ENCODE data around the gene CRYBG3. TPM values are rescaled to one million over a fixed set of nuclear protein-coding genes. Genes with fewer than 3 reads are reported as not detected.
"Not testable (repeated sequence)": the region's sequence is repeated elsewhere in the genome, so short reads cannot be mapped to it uniquely, and the experiment has no call there.

CRYBG3 gene
- total RNA-seq, 8 experiments from 2014 or later, result 4.7 to 14.3 (median 10.8) TPM

DNA sequence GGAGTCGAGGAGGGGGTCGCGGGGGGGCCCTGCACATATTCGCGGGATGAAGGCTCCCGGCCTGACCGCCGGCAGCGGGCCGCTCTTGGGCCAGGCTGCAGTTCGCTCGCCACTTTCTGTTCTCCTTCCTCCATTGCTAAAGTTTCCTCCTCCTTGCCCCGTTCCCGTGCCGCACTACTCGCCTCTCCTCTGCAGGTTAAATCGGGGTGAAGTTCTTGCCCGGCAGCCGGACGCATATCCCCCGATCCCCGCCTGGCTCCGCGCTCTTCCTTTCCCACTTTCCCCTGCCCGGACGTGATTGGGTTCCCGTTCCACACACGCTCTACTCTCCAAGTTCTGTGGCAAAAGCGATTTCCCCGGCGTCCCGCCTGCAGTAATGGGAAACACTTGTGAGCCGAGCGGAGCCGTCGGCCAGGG is 556 bp downstream of the CRYBG3 start:
- 0 to 8% (median 2%) methylated on average over 6 to 14 of the region's 36 CpGs; no CpG with 5 or more reads in 4 of the 10 experiments for WGBS, 10 experiments
- in situ Hi-C loops (cut with MboI; ENCODE audit: low pct_unique_long_range_greater_than_20kb in 2 of 9, low sequenced_read_pairs in 9 of 9, unreplicated experiment in 9 of 9), result no loop called here

DNA sequence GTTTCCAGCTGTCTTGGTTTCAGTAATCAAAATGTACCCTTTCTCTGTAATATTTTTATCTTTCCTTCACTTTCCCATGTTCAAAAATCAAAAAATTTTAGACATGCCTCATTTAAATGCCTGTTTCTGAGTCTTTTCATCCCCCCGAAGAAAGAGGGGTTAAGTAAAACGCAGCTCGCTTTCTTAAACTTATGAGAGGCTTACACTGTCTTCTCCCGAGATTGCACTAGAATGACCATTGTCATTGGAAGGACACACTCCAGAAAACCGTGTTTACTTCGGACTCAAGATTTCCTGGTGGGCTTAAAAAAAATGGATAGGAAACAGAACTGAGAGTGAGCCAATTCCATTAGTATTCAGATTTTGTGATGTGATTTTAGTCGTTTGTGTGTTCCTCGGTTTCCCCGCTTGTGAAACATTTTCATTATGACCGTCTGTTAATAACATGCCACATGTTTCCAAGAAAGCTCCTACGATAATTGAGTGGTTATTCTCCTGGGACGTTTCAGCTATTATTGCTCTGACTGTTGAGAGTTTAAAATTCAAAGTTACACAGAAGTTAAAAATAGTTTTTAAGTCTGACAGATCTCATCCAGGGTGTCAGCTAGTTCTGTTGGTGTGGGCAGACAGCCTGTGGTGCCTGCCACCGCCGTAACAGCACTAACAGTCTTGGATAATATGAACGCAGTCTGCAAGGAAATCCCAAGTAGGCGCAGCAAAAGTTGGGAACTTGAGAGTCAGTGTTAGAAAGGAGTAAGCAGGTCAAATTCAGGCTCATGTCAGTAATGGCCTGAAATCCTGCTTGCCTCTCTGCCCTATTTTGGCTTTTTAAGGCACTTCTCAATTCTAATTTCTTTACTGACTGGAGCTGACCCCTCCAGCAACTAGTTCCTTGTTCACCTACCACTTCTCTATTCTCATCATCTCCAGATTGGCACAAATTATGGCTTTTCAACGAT is 1.5 kb downstream of the CRYBG3 start:
- H3K27ac ChIP-seq, result no peak overlapping the region
- ATAC-seq (replicated peaks in 6 of 8), result no peak
- H3K4me1 ChIP-seq (replicated peaks in 1 of 2), result peaks cover 0 to under 1% of the 10 kb centered on the region in 2 donors
- H3K4me3 ChIP-seq, result peak overlapping the region; percentile 62 to 77 (median 69)
- in situ Hi-C loops (cut with MboI; ENCODE audit: low pct_unique_long_range_greater_than_20kb in 2 of 9, low sequenced_read_pairs in 9 of 9, unreplicated experiment in 9 of 9), result no loop called here
- 7 to 47% (median 22%) methylated on average over 10 to 16 of the region's 17 CpGs for WGBS, 10 experiments

More for the DNA sequence above, 556 bp downstream of the CRYBG3 start:
- Histone ChIP-seq H3K27ac (no peak overlapping the region), H3K4me1 (replicated peaks in 1 of 2) (peaks cover 5 to 7% of the 10 kb centered on the region in 2 donors), H3K4me3 (peak overlapping the region; percentile 62 to 77 (median 69))
- peak in 7 of 8 experiments; percentile 1 to 48 (median 4) for ATAC-seq (replicated peaks in 6 of 8)

DNA sequence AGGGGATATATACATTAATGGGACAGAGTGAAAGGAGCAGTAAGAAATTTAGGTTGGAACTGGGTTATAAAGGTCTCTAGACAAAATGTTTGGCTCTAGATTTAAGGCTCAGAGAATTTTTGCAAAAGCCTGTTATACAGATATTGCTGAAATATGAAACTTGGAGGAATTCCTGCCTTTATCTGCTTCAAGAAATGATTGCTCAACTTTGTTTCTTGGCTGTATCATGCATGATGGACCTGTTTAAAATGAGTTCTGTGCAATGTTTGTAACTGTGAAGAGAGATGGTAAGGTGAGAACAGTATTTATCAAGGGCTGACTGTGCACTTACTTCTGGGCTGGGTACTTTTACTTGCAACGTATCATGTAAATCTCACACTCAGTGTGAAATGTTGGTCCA is 3.3 kb downstream of the CRYBG3 start:
- 100% methylated on average over 1 of the region's 1 CpG; no CpG with 5 or more reads in 6 of the 10 experiments for WGBS, 10 experiments
- in situ Hi-C loops (cut with MboI; ENCODE audit: low pct_unique_long_range_greater_than_20kb in 2 of 9, low sequenced_read_pairs in 9 of 9, unreplicated experiment in 9 of 9), result no loop called here
- ATAC-seq (replicated peaks in 6 of 8), result no peak
- no peak overlapping the region for H3K27ac ChIP-seq
- H3K4me1 ChIP-seq (replicated peaks in 1 of 2), result no peaks in the 10 kb centered on the region
- H3K4me3 ChIP-seq, result no peak overlapping the region

DNA sequence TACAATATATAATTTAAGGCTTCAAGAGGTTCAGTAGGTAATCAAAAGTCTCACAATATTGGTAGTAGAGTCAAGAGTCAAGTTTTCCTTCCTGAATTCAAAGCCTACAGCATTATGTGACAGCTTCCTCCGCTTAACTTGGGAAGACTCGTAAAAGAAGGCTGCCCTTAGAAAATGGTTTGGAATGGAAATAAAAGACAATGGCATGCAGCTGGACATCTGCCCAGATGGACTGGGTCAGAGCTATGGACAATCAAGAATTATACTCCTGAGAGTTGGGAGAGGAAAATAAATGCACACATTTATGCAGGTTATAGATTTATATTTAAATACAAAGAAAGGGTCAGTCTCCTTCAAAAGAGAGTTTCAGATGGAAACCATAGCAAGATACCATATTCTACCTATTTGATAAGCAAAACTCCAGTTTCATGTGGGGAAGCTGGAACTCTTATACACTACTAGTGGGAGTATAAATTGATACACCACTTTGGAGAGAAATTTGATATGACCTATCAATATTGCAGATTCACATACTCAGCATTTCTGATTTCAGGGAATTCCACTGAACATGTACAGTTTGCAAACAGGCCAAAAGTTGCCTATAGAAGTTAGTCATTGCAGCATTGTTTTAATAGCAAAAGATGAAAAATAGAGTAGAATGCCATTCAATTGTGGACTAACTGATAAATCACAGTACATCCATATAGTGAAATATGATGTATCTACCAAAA is 6.1 kb downstream of the CRYBG3 start:
- no peak for ATAC-seq (replicated peaks in 6 of 8)
- in situ Hi-C loops (cut with MboI; ENCODE audit: low pct_unique_long_range_greater_than_20kb in 2 of 9, low sequenced_read_pairs in 9 of 9, unreplicated experiment in 9 of 9), result no loop called here
- no peak overlapping the region for H3K27ac ChIP-seq
- 60 to 100% (median 89%) methylated on average over 2 of the region's 2 CpGs; no CpG with 5 or more reads in 5 of the 10 experiments for WGBS, 10 experiments
- H3K4me1 ChIP-seq (replicated peaks in 1 of 2), result no peaks in the 10 kb centered on the region
- H3K4me3 ChIP-seq, result no peak overlapping the region

DNA sequence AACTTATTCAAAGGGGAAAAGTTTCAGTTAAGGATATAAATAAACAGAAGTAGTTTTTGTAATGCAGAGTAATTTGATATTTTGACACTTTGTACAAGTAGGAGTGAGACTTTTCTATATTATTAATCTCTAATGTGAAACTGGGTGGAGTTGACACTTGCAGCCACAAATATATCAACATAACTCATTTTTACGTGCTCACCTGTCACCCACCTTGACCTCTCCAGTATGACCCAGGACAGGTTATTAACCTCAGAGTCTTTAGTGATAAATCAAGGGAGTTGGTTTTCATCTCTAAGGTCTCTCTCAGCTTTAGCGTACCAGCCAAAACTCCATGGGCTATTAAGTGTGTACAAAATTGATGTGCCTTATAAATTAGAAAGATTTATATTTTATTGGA is 7.4 kb downstream of the CRYBG3 start:
- in situ Hi-C loops (cut with MboI; ENCODE audit: low pct_unique_long_range_greater_than_20kb in 2 of 9, low sequenced_read_pairs in 9 of 9, unreplicated experiment in 9 of 9), result no loop called here
- ATAC-seq (replicated peaks in 6 of 8), result no peak
- WGBS, 10 experiments, result 67 to 100% (median 90%) methylated on average over 1 to 2 of the region's 2 CpGs; no CpG with 5 or more reads in 1 of the 10 experiments
- Histone ChIP-seq H3K27ac (no peak overlapping the region), H3K4me1 (replicated peaks in 1 of 2) (no peaks in the 10 kb centered on the region), H3K4me3 (no peak overlapping the region)

DNA sequence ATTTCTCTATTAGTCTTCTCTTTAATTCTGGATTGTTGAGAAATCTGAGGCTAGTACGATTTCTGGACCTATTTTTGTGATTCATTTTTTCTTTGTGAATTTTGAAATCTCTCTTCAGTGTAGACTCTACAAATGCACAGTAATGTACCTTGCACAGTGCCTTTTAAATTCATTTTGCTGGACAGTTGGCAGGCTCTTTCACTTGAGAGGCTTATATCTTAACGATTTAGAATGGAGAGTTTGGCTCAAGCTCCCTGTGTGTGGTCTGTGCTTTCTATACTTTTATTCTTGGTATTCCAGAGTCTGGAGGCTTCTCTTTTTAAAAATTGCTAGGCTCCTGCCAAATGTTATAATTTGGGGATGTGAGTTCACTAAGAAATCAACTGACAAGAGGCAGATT is 8.8 kb downstream of the CRYBG3 start:
- Histone ChIP-seq H3K4me1 (replicated peaks in 1 of 2) (no peaks in the 10 kb centered on the region), H3K4me3 (no peak overlapping the region), H3K27ac (no peak overlapping the region)
- in situ Hi-C loops (cut with MboI; ENCODE audit: low pct_unique_long_range_greater_than_20kb in 2 of 9, low sequenced_read_pairs in 9 of 9, unreplicated experiment in 9 of 9), result no loop called here
- no peak for ATAC-seq (replicated peaks in 6 of 8)
- WGBS, 10 experiments, result 0 to 100% (median 81%) methylated on average over 1 to 2 of the region's 2 CpGs; no CpG with 5 or more reads in 1 of the 10 experiments

DNA sequence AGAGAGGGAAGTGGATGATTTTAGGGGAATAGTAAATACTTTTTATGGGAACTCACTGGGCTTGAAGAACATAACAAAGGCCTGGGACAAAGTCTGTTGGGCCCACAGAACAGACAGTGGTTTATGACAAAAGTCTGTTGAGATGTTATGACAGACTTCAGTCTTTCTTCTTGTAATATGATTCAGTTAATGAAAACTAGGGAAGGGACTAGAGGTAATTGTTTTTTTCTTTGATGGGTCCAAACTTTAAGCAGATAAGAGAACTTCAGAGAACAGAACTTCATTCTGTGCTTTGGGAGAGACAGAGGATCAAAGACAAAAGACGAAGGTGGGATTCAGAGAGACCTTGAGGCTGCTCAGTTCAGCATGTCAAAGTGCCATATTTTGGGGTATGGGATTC is 9.3 kb downstream of the CRYBG3 start:
- no peak overlapping the region for H3K27ac ChIP-seq
- H3K4me3 ChIP-seq, result no peak overlapping the region
- no peaks in the 10 kb centered on the region for H3K4me1 ChIP-seq (replicated peaks in 1 of 2)
- ATAC-seq (replicated peaks in 6 of 8), result no peak
- WGBS, 10 experiments, result 71 to 100% (median 94%) methylated on average over 1 of the region's 1 CpG; no CpG with 5 or more reads in 4 of the 10 experiments
- in situ Hi-C loops (cut with MboI; ENCODE audit: low pct_unique_long_range_greater_than_20kb in 2 of 9, low sequenced_read_pairs in 9 of 9, unreplicated experiment in 9 of 9), result no loop called here

DNA sequence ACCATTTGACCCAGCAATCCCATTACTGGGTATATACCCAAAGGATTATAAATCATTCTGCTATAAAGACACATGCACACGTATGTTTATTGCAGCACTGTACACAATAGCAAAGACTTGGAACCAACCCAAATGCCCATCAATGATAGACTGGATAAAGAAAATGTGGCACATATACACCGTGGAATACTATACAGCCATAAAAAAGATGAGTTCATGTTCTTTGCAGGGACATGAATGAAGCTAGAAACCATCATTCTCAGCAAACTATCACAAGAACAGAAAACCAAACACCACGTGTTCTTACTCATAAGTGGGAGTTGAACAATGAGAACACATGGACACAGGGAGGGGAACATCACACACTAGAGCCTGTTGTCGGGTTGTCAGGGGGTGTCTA is 11.4 kb downstream of the CRYBG3 start:
- ATAC-seq (replicated peaks in 6 of 8); H3K27ac ChIP-seq; H3K4me3 ChIP-seq; in situ Hi-C loops (cut with MboI; ENCODE audit: low pct_unique_long_range_greater_than_20kb in 2 of 9, low sequenced_read_pairs in 9 of 9, unreplicated experiment in 9 of 9); H3K4me1 ChIP-seq (replicated peaks in 1 of 2): not testable (repeated sequence)
- 60 to 100% (median 91%) methylated on average over 1 to 3 of the region's 4 CpGs; no CpG with 5 or more reads in 6 of the 10 experiments for WGBS, 10 experiments

DNA sequence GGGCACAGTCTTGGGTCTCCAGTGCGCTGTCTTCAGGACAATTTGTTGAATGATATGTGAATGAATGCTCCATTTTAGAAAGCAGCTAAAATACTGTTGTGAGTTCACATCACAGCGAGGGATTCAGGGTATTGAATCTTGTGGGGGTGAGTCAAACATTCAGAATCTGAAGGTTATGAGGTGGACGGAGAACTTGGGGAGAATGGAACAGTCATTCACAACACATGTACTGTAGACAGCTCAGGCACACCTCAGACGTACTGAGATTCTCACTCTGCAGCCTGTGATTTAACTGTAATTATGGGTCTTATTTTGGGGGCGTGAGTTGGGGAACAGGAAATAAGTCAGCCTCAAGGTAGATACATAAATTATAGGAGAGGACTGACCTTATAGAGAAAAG is 13.9 kb downstream of the CRYBG3 start:
- Histone ChIP-seq H3K4me3 (no peak overlapping the region), H3K4me1 (replicated peaks in 1 of 2) (no peaks in the 10 kb centered on the region), H3K27ac (no peak overlapping the region)
- in situ Hi-C loops (cut with MboI; ENCODE audit: low pct_unique_long_range_greater_than_20kb in 2 of 9, low sequenced_read_pairs in 9 of 9, unreplicated experiment in 9 of 9), result no loop called here
- ATAC-seq (replicated peaks in 6 of 8), result no peak
- 40 to 100% (median 99%) methylated on average over 1 to 5 of the region's 5 CpGs; no CpG with 5 or more reads in 2 of the 10 experiments for WGBS, 10 experiments

DNA sequence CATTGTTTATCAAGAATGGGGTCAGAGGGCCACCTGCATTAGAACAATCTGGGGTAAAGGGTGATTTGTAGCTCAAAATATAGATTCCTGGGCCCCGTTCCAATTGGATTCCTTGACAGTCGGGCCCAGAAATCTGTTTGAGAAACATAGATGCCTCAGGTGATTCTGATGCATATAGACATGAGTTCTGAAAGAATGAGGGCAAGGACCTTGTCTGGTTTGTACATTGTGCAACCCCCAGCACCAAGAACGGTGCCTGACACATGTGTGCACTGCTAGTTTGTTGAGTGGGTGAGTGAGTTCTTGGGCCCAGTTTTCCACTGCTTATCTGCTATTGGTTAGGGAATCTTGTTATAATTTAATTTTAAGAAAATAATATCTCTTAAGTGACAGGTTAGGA is 16.6 kb downstream of the CRYBG3 start:
- no peak for ATAC-seq (replicated peaks in 6 of 8)
- WGBS, 10 experiments, result 67 to 89% (median 83%) methylated on average over 1 to 3 of the region's 3 CpGs; no CpG with 5 or more reads in 6 of the 10 experiments
- Histone ChIP-seq H3K27ac (no peak overlapping the region), H3K4me1 (replicated peaks in 1 of 2) (no peaks in the 10 kb centered on the region), H3K4me3 (no peak overlapping the region)
- in situ Hi-C loops (cut with MboI; ENCODE audit: low pct_unique_long_range_greater_than_20kb in 2 of 9, low sequenced_read_pairs in 9 of 9, unreplicated experiment in 9 of 9), result no loop called here

DNA sequence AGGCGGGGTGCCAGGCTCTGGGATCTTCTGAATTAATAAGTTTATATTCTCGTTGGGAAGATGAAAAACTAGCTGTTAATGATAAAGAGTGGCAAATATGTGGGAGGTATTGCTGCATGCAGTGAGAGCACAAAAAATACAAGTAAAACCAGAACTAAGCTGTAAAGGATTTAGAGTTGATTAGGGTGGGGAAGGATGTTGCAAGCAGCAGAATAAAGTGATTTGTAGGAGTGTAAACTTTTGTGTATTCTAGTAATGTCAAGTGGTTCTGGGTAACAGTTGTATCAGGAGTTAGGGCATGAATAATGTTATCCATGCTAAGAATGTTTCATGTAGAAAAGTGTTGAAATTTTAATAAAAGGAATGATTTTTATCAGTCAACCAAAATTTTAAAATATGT is 18.1 kb downstream of the CRYBG3 start:
- Histone ChIP-seq H3K4me3 (no peak overlapping the region), H3K4me1 (replicated peaks in 1 of 2) (no peaks in the 10 kb centered on the region), H3K27ac (no peak overlapping the region)
- WGBS, 10 experiments, result 20 to 100% (median 88%) methylated on average over 1 to 2 of the region's 2 CpGs; no CpG with 5 or more reads in 3 of the 10 experiments
- no peak for ATAC-seq (replicated peaks in 6 of 8)
- in situ Hi-C loops (cut with MboI; ENCODE audit: low pct_unique_long_range_greater_than_20kb in 2 of 9, low sequenced_read_pairs in 9 of 9, unreplicated experiment in 9 of 9), result no loop called here

DNA sequence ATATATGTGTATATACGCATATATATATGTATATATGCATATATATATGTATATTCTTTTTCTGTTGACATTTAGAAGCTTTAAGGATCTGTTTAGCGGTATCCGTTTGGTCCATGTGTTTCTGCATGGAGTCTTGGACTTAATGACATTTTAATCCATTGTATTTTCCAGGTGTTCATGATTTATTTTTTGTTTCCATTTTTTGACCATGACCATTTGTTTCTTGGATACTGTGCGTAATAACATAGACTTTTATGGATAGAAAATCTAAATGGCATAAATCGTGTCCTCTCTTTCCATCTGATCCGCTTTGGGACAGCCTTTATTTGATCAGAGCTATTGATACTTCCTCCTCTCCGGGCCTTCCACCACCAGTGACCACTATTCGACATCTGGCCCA is 19.5 kb downstream of the CRYBG3 start:
- in situ Hi-C loops (cut with MboI; ENCODE audit: low pct_unique_long_range_greater_than_20kb in 2 of 9, low sequenced_read_pairs in 9 of 9, unreplicated experiment in 9 of 9), result no loop called here
- Histone ChIP-seq H3K4me3 (no peak overlapping the region), H3K27ac (no peak overlapping the region), H3K4me1 (replicated peaks in 1 of 2) (no peaks in the 10 kb centered on the region)
- WGBS, 10 experiments, result 80 to 100% (median 96%) methylated on average over 2 to 8 of the region's 8 CpGs; no CpG with 5 or more reads in 1 of the 10 experiments
- no peak for ATAC-seq (replicated peaks in 6 of 8)

DNA sequence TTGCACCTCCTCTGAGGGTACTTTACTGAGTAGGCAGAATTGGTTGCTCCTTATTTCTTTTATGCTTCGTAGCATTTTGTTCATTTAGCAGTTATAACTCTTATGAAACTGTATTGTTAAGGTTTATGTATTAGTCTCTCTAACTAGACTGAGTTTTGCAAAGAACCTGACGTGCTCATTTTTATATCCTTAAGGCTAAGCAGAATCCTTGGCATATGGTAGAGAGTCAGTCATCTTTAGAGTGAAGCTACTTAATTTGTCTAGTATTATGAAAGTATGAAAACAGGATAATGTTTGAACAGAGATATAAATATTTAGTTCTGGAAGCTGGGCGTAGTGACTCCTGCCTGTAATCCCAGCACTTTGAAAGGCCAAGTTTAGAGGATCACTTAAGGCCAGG is 20.1 kb downstream of the CRYBG3 start:
- in situ Hi-C loops (cut with MboI; ENCODE audit: low pct_unique_long_range_greater_than_20kb in 2 of 9, low sequenced_read_pairs in 9 of 9, unreplicated experiment in 9 of 9), result no loop called here
- Histone ChIP-seq H3K4me1 (replicated peaks in 1 of 2) (no peaks in the 10 kb centered on the region), H3K27ac (no peak overlapping the region), H3K4me3 (no peak overlapping the region)
- ATAC-seq (replicated peaks in 6 of 8), result no peak
- 83 to 100% (median 100%) methylated on average over 1 to 3 of the region's 3 CpGs; no CpG with 5 or more reads in 1 of the 10 experiments for WGBS, 10 experiments
